ENCODE results near the gene TMEM222.

Gene TMEM222

GRCh38 chr1:27366411-27367159 lies 44.6 kb downstream of the TMEM222 start, which contains the start of gene MAP3K6:
Gene MAP3K6 (minus strand): TSS chr1:27366961. CDS start chr1:27366597, 364 bp downstream.
- peaks cover 26% of the 10 kb centered on the region for H3K4me1 ChIP-seq (ENCODE audit: insufficient read depth, low read length, poor library complexity, severe bottlenecking)
- peak within 1 kb of the TSS; percentile 88 for H3K4me2 ChIP-seq (ENCODE audit: low read depth, low read length, poor library complexity, severe bottlenecking)
- no peaks in the 10 kb centered on the region for H3K36me3 ChIP-seq (ENCODE audit: insufficient read depth, low read length)
- no peaks in the 10 kb centered on the region for H3F3A ChIP-seq (ENCODE audit: low read depth)
- H3K9me3 ChIP-seq (ENCODE audit: insufficient read depth, low read depth, low read length), result no peaks in the 10 kb centered on the region
- no peaks in the 10 kb centered on the region for H4K20me1 ChIP-seq (ENCODE audit: insufficient read depth, low read length, poor library complexity, severe bottlenecking)
- H3K27me3 ChIP-seq (ENCODE audit: insufficient read depth, low read length, poor library complexity, severe bottlenecking), result no peaks in the 10 kb centered on the region
- no peaks in the 10 kb centered on the region for H3K9me2 ChIP-seq (replicated peaks; ENCODE audit: low read depth, low read length)
- peak within 1 kb of the TSS; percentile 81 for H2AFZ ChIP-seq (ENCODE audit: low read length)
- TF ChIP-seq CTCF (conservative IDR thresholded peaks at IDR 0.05; ENCODE audit: low read length), result peak; percentile 57
- TF ChIP-seq EZH2phosphoT487 (IDR thresholded peaks at IDR 0.05; ENCODE audit: borderline replicate concordance), result no peak
- peak within 1 kb of the TSS; percentile 82 for H3K9ac ChIP-seq (ENCODE audit: low read depth, low read length, poor library complexity, severe bottlenecking)
- peak within 1 kb of the TSS; percentile 83 for H3K4me3 ChIP-seq (ENCODE audit: low read length, poor library complexity, severe bottlenecking)
- H3K79me2 ChIP-seq (ENCODE audit: insufficient read depth, low read length), result no peaks in the 10 kb centered on the region

DNA sequence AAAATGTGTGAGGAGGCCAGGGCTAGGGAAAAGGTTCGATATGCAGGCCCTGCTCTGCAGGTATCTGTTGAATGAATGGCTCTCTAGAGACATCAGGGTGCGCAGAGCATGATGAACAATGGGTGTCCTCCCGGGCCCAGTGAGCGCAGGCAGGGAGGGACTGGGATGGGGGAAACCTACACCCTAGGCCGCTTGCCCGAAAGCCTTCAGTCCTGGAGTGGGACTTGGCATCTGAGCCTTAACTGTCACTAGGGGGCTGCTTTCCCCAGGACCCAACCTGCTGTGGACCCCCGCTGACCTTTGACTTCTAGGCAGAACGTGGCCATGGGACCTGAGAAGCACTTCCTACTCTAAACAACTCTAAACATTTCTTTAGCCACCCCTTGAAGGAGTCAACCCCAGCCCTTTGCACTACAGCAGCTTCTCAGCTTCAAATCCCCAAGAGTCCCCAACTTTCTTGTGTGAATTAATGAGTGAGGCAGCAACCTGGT lies 45.2 kb downstream of the TMEM222 start:
- Histone ChIP-seq H3K9me3 (ENCODE audit: insufficient read depth, low read depth, low read length) (no peaks in the 10 kb centered on the region), H3F3A (ENCODE audit: low read depth) (no peaks in the 10 kb centered on the region), H3K36me3 (ENCODE audit: insufficient read depth, low read length) (no peaks in the 10 kb centered on the region), H2AFZ (ENCODE audit: low read length) (peak overlapping the region; percentile 76), H3K4me1 (ENCODE audit: insufficient read depth, low read length, poor library complexity, severe bottlenecking) (peaks cover 26% of the 10 kb centered on the region), H3K27me3 (ENCODE audit: insufficient read depth, low read length, poor library complexity, severe bottlenecking) (no peaks in the 10 kb centered on the region), H3K4me2 (ENCODE audit: low read depth, low read length, poor library complexity, severe bottlenecking) (peak overlapping the region; percentile 88), H3K9me2 (replicated peaks; ENCODE audit: low read depth, low read length) (no peaks in the 10 kb centered on the region), H3K9ac (ENCODE audit: low read depth, low read length, poor library complexity, severe bottlenecking) (peak overlapping the region; percentile 82), H3K4me3 (ENCODE audit: low read length, poor library complexity, severe bottlenecking) (peak overlapping the region; percentile 83), H4K20me1 (ENCODE audit: insufficient read depth, low read length, poor library complexity, severe bottlenecking) (no peaks in the 10 kb centered on the region), H3K79me2 (ENCODE audit: insufficient read depth, low read length) (no peaks in the 10 kb centered on the region)
- no peak for TF ChIP-seq EZH2phosphoT487 (IDR thresholded peaks at IDR 0.05; ENCODE audit: borderline replicate concordance)
- TF ChIP-seq CTCF (conservative IDR thresholded peaks at IDR 0.05; ENCODE audit: low read length), result 0 out of 2 replicates have a peak, but pooled peaks have one; percentile 14

- Histone ChIP-seq H2AFZ (ENCODE audit: low read length) (no peak overlapping the region), H3K9ac (ENCODE audit: low read depth, low read length, poor library complexity, severe bottlenecking) (no peak overlapping the region), H3K79me2 (ENCODE audit: insufficient read depth, low read length) (no peaks in the 10 kb centered on the region), H3K36me3 (ENCODE audit: insufficient read depth, low read length) (no peaks in the 10 kb centered on the region), H3F3A (ENCODE audit: low read depth) (no peaks in the 10 kb centered on the region), H3K4me3 (ENCODE audit: low read length, poor library complexity, severe bottlenecking) (no peak overlapping the region), H3K9me3 (ENCODE audit: insufficient read depth, low read depth, low read length) (no peaks in the 10 kb centered on the region), H3K9me2 (replicated peaks; ENCODE audit: low read depth, low read length) (no peaks in the 10 kb centered on the region), H4K20me1 (ENCODE audit: insufficient read depth, low read length, poor library complexity, severe bottlenecking) (no peaks in the 10 kb centered on the region), H3K4me1 (ENCODE audit: insufficient read depth, low read length, poor library complexity, severe bottlenecking) (peaks cover 26% of the 10 kb centered on the region), H3K4me2 (ENCODE audit: low read depth, low read length, poor library complexity, severe bottlenecking) (no peak overlapping the region), H3K27me3 (ENCODE audit: insufficient read depth, low read length, poor library complexity, severe bottlenecking) (no peaks in the 10 kb centered on the region)
- TF ChIP-seq CTCF (conservative IDR thresholded peaks at IDR 0.05; ENCODE audit: low read length), result no peak; the same call in 1 of the 2 replicates
- no peak for TF ChIP-seq EZH2phosphoT487 (IDR thresholded peaks at IDR 0.05; ENCODE audit: borderline replicate concordance)
Measured at GRCh38 chr1:27368869-27369582, 47.1 kb downstream of the TMEM222 start.

All from Loucy (cell line).